ENCODE data around the gene ZNF668.

DNA sequence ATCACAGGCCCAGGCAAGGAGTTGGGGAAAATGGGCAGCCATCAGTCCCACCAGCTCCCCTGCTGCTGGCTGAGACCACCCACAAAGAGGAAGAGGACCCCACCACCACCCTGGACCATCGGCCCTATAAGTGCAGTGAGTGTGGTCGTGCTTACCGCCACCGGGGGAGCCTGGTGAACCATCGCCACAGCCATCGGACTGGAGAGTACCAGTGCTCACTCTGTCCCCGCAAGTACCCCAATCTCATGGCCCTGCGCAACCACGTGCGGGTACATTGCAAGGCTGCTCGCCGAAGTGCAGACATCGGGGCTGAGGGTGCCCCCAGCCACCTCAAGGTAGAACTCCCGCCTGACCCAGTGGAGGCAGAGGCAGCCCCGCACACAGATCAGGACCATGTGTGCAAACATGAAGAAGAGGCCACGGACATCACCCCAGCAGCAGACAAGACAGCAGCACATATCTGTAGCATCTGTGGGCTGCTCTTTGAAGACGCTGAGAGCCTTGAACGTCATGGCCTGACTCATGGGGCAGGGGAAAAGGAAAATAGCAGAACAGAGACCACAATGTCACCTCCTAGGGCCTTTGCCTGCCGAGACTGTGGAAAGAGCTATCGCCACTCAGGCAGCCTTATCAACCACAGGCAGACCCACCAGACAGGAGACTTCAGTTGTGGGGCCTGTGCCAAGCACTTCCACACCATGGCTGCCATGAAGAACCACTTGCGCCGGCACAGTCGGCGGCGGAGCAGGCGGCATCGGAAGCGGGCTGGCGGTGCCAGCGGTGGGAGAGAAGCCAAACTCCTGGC lies 3.8 kb upstream of the ZNF668 start:
- no peak for TF ChIP-seq ZFX (IDR thresholded peaks at IDR 0.05; ENCODE audit: borderline replicate concordance)
- TF ChIP-seq, protein P1, sequence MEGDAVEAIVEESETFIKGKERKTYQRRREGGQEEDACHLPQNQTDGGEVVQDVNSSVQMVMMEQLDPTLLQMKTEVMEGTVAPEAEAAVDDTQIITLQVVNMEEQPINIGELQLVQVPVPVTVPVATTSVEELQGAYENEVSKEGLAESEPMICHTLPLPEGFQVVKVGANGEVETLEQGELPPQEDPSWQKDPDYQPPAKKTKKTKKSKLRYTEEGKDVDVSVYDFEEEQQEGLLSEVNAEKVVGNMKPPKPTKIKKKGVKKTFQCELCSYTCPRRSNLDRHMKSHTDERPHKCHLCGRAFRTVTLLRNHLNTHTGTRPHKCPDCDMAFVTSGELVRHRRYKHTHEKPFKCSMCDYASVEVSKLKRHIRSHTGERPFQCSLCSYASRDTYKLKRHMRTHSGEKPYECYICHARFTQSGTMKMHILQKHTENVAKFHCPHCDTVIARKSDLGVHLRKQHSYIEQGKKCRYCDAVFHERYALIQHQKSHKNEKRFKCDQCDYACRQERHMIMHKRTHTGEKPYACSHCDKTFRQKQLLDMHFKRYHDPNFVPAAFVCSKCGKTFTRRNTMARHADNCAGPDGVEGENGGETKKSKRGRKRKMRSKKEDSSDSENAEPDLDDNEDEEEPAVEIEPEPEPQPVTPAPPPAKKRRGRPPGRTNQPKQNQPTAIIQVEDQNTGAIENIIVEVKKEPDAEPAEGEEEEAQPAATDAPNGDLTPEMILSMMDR (IDR thresholded peaks at IDR 0.05) = no peak

Measured in 22Rv1 (cell line).